Measurements from ENCODE around the gene NPY1R. TPM values are rescaled to one million over a fixed set of nuclear protein-coding genes. Genes with fewer than 3 reads are reported as not detected.

NPY1R gene
- polyA plus RNA-seq, 3 donors: not detected

DNA sequence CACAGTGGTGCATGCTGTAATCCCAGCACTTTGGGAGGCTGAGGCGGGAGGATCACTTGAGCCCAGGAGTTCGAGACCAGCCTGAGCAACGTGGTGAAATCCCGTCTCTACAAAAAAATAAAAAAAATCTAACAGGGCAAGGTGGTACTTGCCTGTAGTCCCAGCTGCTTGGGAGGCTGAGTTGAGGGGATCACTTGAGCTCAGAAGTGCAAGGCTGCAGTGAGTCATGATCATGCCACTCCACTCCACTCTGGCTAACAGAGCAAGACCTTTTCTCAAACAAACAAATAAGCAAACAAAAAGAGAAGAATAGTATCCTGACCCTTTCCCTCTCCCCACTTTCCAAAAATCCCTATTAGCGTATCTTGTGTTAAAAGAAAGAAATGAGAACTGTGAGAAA is 52.7 kb downstream of the NPY1R start:
- H3K27ac ChIP-seq (ENCODE audit: low read depth in 1 of 2, low read length in 2 of 2): no peak overlapping the region
- no peaks in the 10 kb centered on the region for H3K79me2 ChIP-seq (ENCODE audit: insufficient read depth, low read length)
- H3K36me3 ChIP-seq (replicated peaks in 1 of 2; ENCODE audit: control insufficient read depth in 1 of 2, insufficient read depth in 2 of 2, low read length in 2 of 2): no peaks in the 10 kb centered on the region
- H3K4me1 ChIP-seq (ENCODE audit: control insufficient read depth in 1 of 2, insufficient read depth in 2 of 2, low read length in 2 of 2): no peaks in the 10 kb centered on the region
- H3K9me3 ChIP-seq (replicated peaks in 1 of 2; ENCODE audit: control insufficient read depth in 1 of 2, insufficient read depth in 1 of 2, low read length in 2 of 2): no peaks in the 10 kb centered on the region
- DNase-seq: no peak
- no peaks in the 10 kb centered on the region for H3K36me3 Mint-ChIP-seq
- H3K27ac Mint-ChIP-seq: no peak overlapping the region
- H3K9ac ChIP-seq (ENCODE audit: insufficient read depth, low read length, poor library complexity, severe bottlenecking): no peak overlapping the region
- H3K27me3 ChIP-seq (ENCODE audit: control insufficient read depth in 2 of 2, insufficient read depth in 2 of 2, low read length in 2 of 2): no peaks in the 10 kb centered on the region
- WGBS (ENCODE audit: insufficient coverage): no CpG with 5 or more reads among the region's 5 CpGs
- H3K4me1 Mint-ChIP-seq: no peaks in the 10 kb centered on the region
- TF ChIP-seq CTCF (IDR thresholded peaks at IDR 0.05): no peak
- intact Hi-C loops (cut with micrococcal nuclease): no loop called here
- no peaks in the 10 kb centered on the region for H4K20me1 ChIP-seq (ENCODE audit: insufficient read depth, low read length)
- H3K27me3 Mint-ChIP-seq (ENCODE audit: low read depth in 3 of 3): peaks cover 0 to 1% (median 0%) of the 10 kb centered on the region in 3 donors
- H3K4me3 Mint-ChIP-seq: no peak overlapping the region
- H2AFZ ChIP-seq (ENCODE audit: insufficient read depth, low read depth, low read length, poor library complexity, severe bottlenecking): no peak overlapping the region
- H3K4me2 ChIP-seq (replicated peaks; ENCODE audit: extremely low read depth, low read length, poor library complexity, severe bottlenecking): no peak overlapping the region
- no peak overlapping the region for H3K4me3 ChIP-seq (replicated peaks in 1 of 3; ENCODE audit: low read depth in 2 of 3, low read length in 3 of 3)
- H3K9me3 Mint-ChIP-seq: peaks cover 0 to 6% (median 2%) of the 10 kb centered on the region in 7 donors

- Histone ChIP-seq H3K4me2 (replicated peaks; ENCODE audit: extremely low read depth, low read length, poor library complexity, severe bottlenecking) (no peak overlapping the region), H3K27me3 (ENCODE audit: control insufficient read depth in 2 of 2, insufficient read depth in 2 of 2, low read length in 2 of 2) (no peaks in the 10 kb centered on the region), H2AFZ (ENCODE audit: insufficient read depth, low read depth, low read length, poor library complexity, severe bottlenecking) (no peak overlapping the region), H4K20me1 (ENCODE audit: insufficient read depth, low read length) (no peaks in the 10 kb centered on the region), H3K9ac (ENCODE audit: insufficient read depth, low read length, poor library complexity, severe bottlenecking) (no peak overlapping the region), H3K9me3 (replicated peaks in 1 of 2; ENCODE audit: control insufficient read depth in 1 of 2, insufficient read depth in 1 of 2, low read length in 2 of 2) (no peaks in the 10 kb centered on the region), H3K27ac (ENCODE audit: low read depth in 1 of 2, low read length in 2 of 2) (no peak overlapping the region), H3K79me2 (ENCODE audit: insufficient read depth, low read length) (no peaks in the 10 kb centered on the region), H3K4me3 (replicated peaks in 1 of 3; ENCODE audit: low read depth in 2 of 3, low read length in 3 of 3) (no peak overlapping the region), H3K4me1 (ENCODE audit: control insufficient read depth in 1 of 2, insufficient read depth in 2 of 2, low read length in 2 of 2) (no peaks in the 10 kb centered on the region), H3K36me3 (replicated peaks in 1 of 2; ENCODE audit: control insufficient read depth in 1 of 2, insufficient read depth in 2 of 2, low read length in 2 of 2) (no peaks in the 10 kb centered on the region)
- no peak for TF ChIP-seq CTCF (IDR thresholded peaks at IDR 0.05)
- no CpG with 5 or more reads among the region's 3 CpGs for WGBS (ENCODE audit: insufficient coverage)
- no peak for DNase-seq
- H3K27ac Mint-ChIP-seq: no peak overlapping the region
- H3K4me1 Mint-ChIP-seq: no peaks in the 10 kb centered on the region
- H3K4me3 Mint-ChIP-seq: no peak overlapping the region
- intact Hi-C loops (cut with micrococcal nuclease): no loop called here
- peaks cover 0 to 4% (median 1%) of the 10 kb centered on the region in 3 donors for H3K27me3 Mint-ChIP-seq (ENCODE audit: low read depth in 3 of 3)
- peaks cover 0 to 3% (median 0%) of the 10 kb centered on the region in 7 donors for H3K9me3 Mint-ChIP-seq
- no peaks in the 10 kb centered on the region for H3K36me3 Mint-ChIP-seq
These were observed 57.5 kb downstream of the NPY1R start for GRCh38 chr4:163274861-163275260.

Other genes with a start within 250 kb of the NPY1R start
- gene NAF1, start 165.7 kb downstream of the NPY1R start, polyA plus RNA-seq: 1 to 10 TPM; 1.3 to 8.5 (median 2.6) TPM
- gene NPY5R, start 11.3 kb upstream of the NPY1R start, polyA plus RNA-seq: not detected
- gene TKTL2, start 141.2 kb upstream of the NPY1R start, polyA plus RNA-seq: under 1 TPM in 1 of 3 donors, not detected in 2; 0.16 TPM
- gene TMA16, start 162.1 kb upstream of the NPY1R start, polyA plus RNA-seq: 1 to 10 TPM; 7.7 to 8.2 (median 8.2) TPM

All from CD14-positive monocyte (primary cell).